ENCODE data around the gene ATP10D. TPM values are rescaled to one million over a fixed set of nuclear protein-coding genes. Genes with fewer than 3 reads are reported as not detected.

Gene ATP10D
- total and polyA plus RNA-seq, 2 donors (not counting 3 experiments of a cell fraction or from before 2014, with no cell fraction given): 34.1 to 40.2 TPM

DNA sequence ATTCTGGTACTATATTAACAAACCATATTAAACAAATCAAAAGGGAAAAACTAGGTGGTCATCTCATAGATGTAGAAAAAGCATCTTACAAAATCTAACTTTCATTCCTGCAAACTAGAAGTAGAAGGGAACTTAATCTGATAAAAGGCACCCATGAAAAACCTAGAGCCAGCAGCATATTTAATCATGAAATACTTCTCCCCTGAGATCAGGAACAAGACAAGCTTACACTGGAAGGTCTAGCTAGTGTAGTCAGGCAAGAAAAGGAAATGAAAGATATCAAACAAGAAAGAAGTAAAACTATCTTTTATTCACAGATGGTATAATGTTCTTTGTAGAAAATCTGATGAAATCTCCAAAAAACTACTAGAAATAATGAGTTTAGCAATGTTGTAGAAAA is 41.2 kb downstream of the ATP10D start:
- H3K9me3 ChIP-seq (replicated peaks; ENCODE audit: control insufficient read depth, insufficient read depth, low read length): no peaks in the 10 kb centered on the region
- dilution Hi-C loops (cut with MboI; ENCODE audit: extremely low pct_ligation_motif_present, low sequenced_read_pairs): no loop called here
- no peak overlapping the region for H2AFZ ChIP-seq (ENCODE audit: low read depth, low read length)
- H3K27me3 ChIP-seq (ENCODE audit: control insufficient read depth in 2 of 2, insufficient read depth in 2 of 2, low read length in 2 of 2): no peaks in the 10 kb centered on the region
- POLR2A ChIA-PET: no interaction called here
- peak overlapping the region; percentile 86 for H3K9ac ChIP-seq (replicated peaks; ENCODE audit: extremely low read depth, insufficient read depth, low read length)
- H3K4me2 ChIP-seq (ENCODE audit: insufficient read depth, low read length): peak overlapping the region; percentile 57
- FAIRE-seq (no peak), DNase-seq (ENCODE audit: low read depth, low spot score) (peak; percentile 26)
- no TSS peak for BruUV-seq (replicated peaks)
- peak overlapping the region; percentile 99 for H3K27ac ChIP-seq (ENCODE audit: insufficient read depth, low read depth, low read length)
- H4K20me1 ChIP-seq (replicated peaks; ENCODE audit: control insufficient read depth, extremely low read depth, insufficient read depth, low read length): no peaks in the 10 kb centered on the region
- no peaks in the 10 kb centered on the region for H3K79me2 ChIP-seq (ENCODE audit: control insufficient read depth, insufficient read depth, low read length)
- H3K36me3 ChIP-seq (ENCODE audit: control insufficient read depth in 2 of 2, extremely low read depth in 1 of 2, insufficient read depth in 2 of 2, low read length in 2 of 2): peaks cover 0 to 7% of the 10 kb centered on the region in 2 experiments
- CTCF ChIA-PET: no interaction called here
- intact Hi-C loops (cut with micrococcal nuclease): no loop called here
- H3K9me1 ChIP-seq (replicated peaks; ENCODE audit: control insufficient read depth, extremely low read depth, insufficient read depth, low read length): no peaks in the 10 kb centered on the region
- no peak for TF ChIP-seq MYC (IDR thresholded peaks at IDR 0.05; ENCODE audit: low read depth, low read length)
- TF ChIP-seq CTCF (IDR thresholded peaks at IDR 0.05; ENCODE audit: extremely low read depth in 1 of 2, insufficient read depth in 1 of 2, low read depth in 1 of 2, low read length in 2 of 2): no peak
- TF ChIP-seq GATA2 (IDR thresholded peaks at IDR 0.05; ENCODE audit: insufficient read depth, insufficient read length, low read depth, low read length): no peak
- no peak for TF ChIP-seq JUN (IDR thresholded peaks at IDR 0.05; ENCODE audit: borderline replicate concordance, insufficient read depth, insufficient read length, low read depth)
- no peak for TF ChIP-seq POLR2AphosphoS5 (IDR thresholded peaks at IDR 0.05; ENCODE audit: insufficient read depth, low read depth, low read length)
- no peak for TF ChIP-seq MAX (IDR thresholded peaks at IDR 0.05; ENCODE audit: insufficient read depth, insufficient read length)
- no peak for TF ChIP-seq FOS (IDR thresholded peaks at IDR 0.05; ENCODE audit: borderline replicate concordance, insufficient read depth, low read length)
- no peak for TF ChIP-seq EZH2 (IDR thresholded peaks at IDR 0.05; ENCODE audit: borderline replicate concordance, low read depth, low read length, severe bottlenecking)
- no peak for TF ChIP-seq POLR2A (IDR thresholded peaks at IDR 0.05; ENCODE audit: low read depth, low read length)
- H3K4me1 ChIP-seq (ENCODE audit: control insufficient read depth, extremely low read depth, insufficient read depth, low read length): peaks cover 34% of the 10 kb centered on the region
- no peak overlapping the region for H3K4me3 ChIP-seq (replicated peaks in 1 of 3; ENCODE audit: insufficient read depth in 1 of 3, low read depth in 1 of 3, low read length in 3 of 3)
